A549 (cell line): ENCODE data around the gene ARPC5L. TPM values are rescaled to one million over a fixed set of nuclear protein-coding genes. Genes with fewer than 3 reads are reported as not detected.
"Not testable (repeated sequence)": the region's sequence is repeated elsewhere in the genome, so short reads cannot be mapped to it uniquely, and the experiment has no call there.

Experiments used
- ATAC-seq, 2 experiments: fragments of 200-7000 bp in 1 of 2; fragments of >200 bp in 1 of 2; cut with Nextera tagmentation in 1 of 2; cut with Tn5 transposase in 1 of 2; 3 replicates each; pipeline versions ENCODE4 v1.8.0 to v1.9.1; 2018 to 2020; ENCODE audit warnings: mild to moderate bottlenecking in 1 of 2, moderate library complexity in 1 of 2
- CTCF ChIA-PET: fragments of 300-600 bp; sonication (Branson Sonifier 250); formaldehyde crosslinking; extraction: SDS; loops from one replicate; lab custom pipeline; 2021; ENCODE audit warnings: antibody characterized with exemption, inconsistent platforms; lab: Yijun Ruan, JAX
- POLR2A ChIA-PET: fragments of 350-600 bp; formaldehyde crosslinking; extraction: SDS; loops from one replicate; lab custom pipeline; 2021; ENCODE audit warnings: antibody characterized with exemption, inconsistent platforms; lab: Yijun Ruan, JAX
- DNase-seq, 2 experiments: peaks; one replicate each; pipeline versions ENCODE4 v3.0.0 to v3.0.0-alpha.2; 2011 to 2016; ENCODE audit warnings: low read depth in 1 of 2, low spot score in 1 of 2
- FAIRE-seq: peaks from 2 replicates; lab custom pipeline; 2011; peaks lifted over from hg19 to GRCh38; lab: Jason Lieb, UNC
- H3K27ac ChIP-seq, 2 experiments: fragments of >200 bp; sonication (Bioruptor Twin); formaldehyde crosslinking; 3 replicates each; pipeline ENCODE4 v1.5.1; 2016 to 2017
- H3K4me1 ChIP-seq: fragments of >200 bp; sonication (Bioruptor Twin); formaldehyde crosslinking; 3 replicates; pipeline ENCODE4 v1.6.1; 2016
- H3K4me2 ChIP-seq: fragments of >200 bp; sonication (Bioruptor Twin); formaldehyde crosslinking; 3 replicates; pipeline ENCODE4 v1.6.1; 2016
- H3K4me3 ChIP-seq: fragments of >200 bp; sonication (Bioruptor Twin); formaldehyde crosslinking; 3 replicates; pipeline ENCODE4 v1.5.1; 2016
- H3K9me3 ChIP-seq: fragments of >200 bp; sonication (Bioruptor Twin); formaldehyde crosslinking; 3 replicates; pipeline ENCODE4 v1.6.1; 2016
- CHD4 ChIP-seq: fragments of 200-600 bp; sonication (generic); IDR thresholded peaks from 2 replicates; pipeline ENCODE4 v1.6.1; 2016; ENCODE audit warnings: antibody characterized with exemption, mild to moderate bottlenecking, borderline replicate concordance
- E2F6 ChIP-seq: IDR thresholded peaks from 2 replicates; pipeline ENCODE4 v1.6.1; 2012; ENCODE audit warnings: low read depth, borderline replicate concordance
- FOSL2 ChIP-seq, 2 experiments: fragments of 450-650 bp in 1 of 2; fragments of >200 bp in 1 of 2; sonication (Bioruptor Twin) in 1 of 2; formaldehyde crosslinking; IDR thresholded peaks; 2 replicates each; pipeline versions ENCODE4 v1.5.0 to v1.6.1; 2016 to 2020; ENCODE audit warnings: mild to moderate bottlenecking in 1 of 2, moderate library complexity in 1 of 2
- FOXS1 ChIP-seq: fragments of 250-450 bp; sonication (Bioruptor Pico); IDR thresholded peaks from 2 replicates; pipeline ENCODE4 v1.5.0; 2020; ENCODE audit warnings: mild to moderate bottlenecking, moderate library complexity
- MYC ChIP-seq: IDR thresholded peaks from 2 replicates; pipeline ENCODE4 v1.6.1; 2012; ENCODE audit warnings: mild to moderate bottlenecking, inconsistent platforms, low read length, improper control_type of control experiment, borderline replicate concordance
- PBX3 ChIP-seq: IDR thresholded peaks from 2 replicates; pipeline ENCODE4 v1.6.1; 2012
- PHF8 ChIP-seq: fragments of 200-600 bp; sonication (generic); IDR thresholded peaks from 2 replicates; pipeline ENCODE4 v1.6.1; 2016; ENCODE audit warnings: low read depth, mild to moderate bottlenecking, antibody characterized with exemption, moderate library complexity, borderline replicate concordance
- POLR2AphosphoS2 ChIP-seq: conservative IDR thresholded peaks from 2 replicates; pipeline ENCODE4 v1.6.1; 2012; ENCODE audit warnings: low read length, improper control_type of control experiment, inconsistent platforms
- RFX5 ChIP-seq: fragments of 450-650 bp; IDR thresholded peaks from 2 replicates; pipeline ENCODE4 v1.7.1; 2014; ENCODE audit warnings: antibody characterized with exemption, mild to moderate bottlenecking, moderate library complexity
- WGBS: methylation state at CpG from one replicate; pipeline ENCODE4 v1.1.6; 2017; ENCODE audit errors: missing lambda C conversion rate; 5-methylcytosine and 5-hydroxymethylcytosine counted together
- polyA plus RNA-seq, 4 experiments: library from polyadenylated mRNA; depleted of rRNA in 3 of 4; stranded (reverse); fragments of >200 nt; fragmentation: RNase III in 1 of 4; extraction: RNeasy Plus Mini Kit Qiagen cat#74134 plus additional on column Dnase treatment in 1 of 4; gene quantifications; 2 replicates in 3 of 4; 3 replicates in 1 of 4; pipeline ENCODE4 v1.2.3, GENCODE V29; 2011 to 2017

The ARPC5L gene
- polyA plus RNA-seq, 2 of the 4 experiments (the other 2 are of a cell fraction), result 59.4 to 62.8 TPM

- no peak for FAIRE-seq
- peaks cover 16% of the 10 kb centered on the region for H3K4me1 ChIP-seq
- CTCF ChIA-PET, result interaction anchor here (0.5 to 43.0 kb wide), 7 partner anchors 11 to 1386 kb away, joined by 3 to 2512 read pairs (median 4); partner anchors contain the start of genes NR6A1, OLFML2A and WDR38
- TF ChIP-seq RFX5 (no peak), PHF8 (no peak), PBX3 (no peak), FOSL2 (IDR thresholded peaks at IDR 0.05) (no peak), FOSL2 (CRISPR knock-in tag; IDR thresholded peaks at IDR 0.05) (peak; percentile 56)
- TF ChIP-seq, all 56 proteins: peak for 1
- no peaks in the 10 kb centered on the region for H3K9me3 ChIP-seq
- DNase-seq (peak in 1 of 2 experiments; percentile 42), ATAC-seq (peak; percentile 54 to 71; a peak in 5 of 6 replicates)
- peak overlapping the region in 1 of 2 experiments; percentile 68; a peak in 3 of 6 replicates for H3K27ac ChIP-seq
- 42% methylated on average over 5 of the region's 7 CpGs for WGBS
- H3K4me2 ChIP-seq, result peak overlapping the region; percentile 57
- POLR2A ChIA-PET, result interaction anchor here (0.7 kb wide), 1 partner anchor 22 kb away, joined by 3 read pairs; no protein-coding TSS in a partner anchor
- H3K4me3 ChIP-seq, result no peak overlapping the region
These were observed 27.3 kb upstream of the ARPC5L start for GRCh38 chr9:124834591-124834990.

DNA sequence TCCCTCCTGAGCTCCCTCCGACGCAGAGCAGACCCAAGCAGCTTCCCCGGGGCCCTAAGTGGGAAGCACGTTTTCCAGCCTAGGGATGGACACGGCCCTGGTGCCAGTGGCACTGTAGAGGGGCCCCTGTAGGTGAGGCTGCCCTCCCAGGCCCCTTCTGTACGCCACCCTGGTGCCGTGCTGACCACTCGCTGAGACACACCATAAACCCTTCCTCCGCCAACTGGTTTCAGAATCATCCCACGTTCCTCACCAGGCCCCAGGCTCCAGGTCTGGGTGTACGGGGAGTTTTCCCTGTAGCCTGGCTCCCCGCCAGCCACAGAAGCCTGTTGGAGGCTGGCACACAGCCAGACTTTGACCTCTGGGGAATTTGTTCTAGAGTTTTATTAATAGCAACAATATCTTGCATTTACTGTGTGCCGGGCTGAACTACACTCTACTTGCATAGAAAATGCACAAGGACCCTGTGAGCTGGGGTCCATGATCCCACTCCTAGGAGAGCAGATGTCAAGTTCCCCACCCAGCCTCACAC, 26.8 kb upstream of the ARPC5L start:
- peaks cover 19% of the 10 kb centered on the region for H3K4me1 ChIP-seq
- H3K27ac ChIP-seq, result peak overlapping the region; percentile 28 to 68; a peak in 4 of 6 replicates
- FAIRE-seq, result no peak
- ATAC-seq, result peak; percentile 54 to 69; a peak in 4 of 6 replicates
- ChIA-PET CTCF (interaction anchor here (1.0 to 43.0 kb wide), 5 partner anchors 12 to 284 kb away, joined by 3 to 2512 read pairs (median 12); partner anchors contain the start of genes NR6A1, OLFML2A and WDR38), POLR2A (interaction anchor here (0.7 kb wide), 1 partner anchor 21 kb away, joined by 3 read pairs; no protein-coding TSS in a partner anchor)
- H3K4me2 ChIP-seq, result peak overlapping the region; percentile 57
- DNase-seq, result peak in 1 of 2 experiments; percentile 46
- H3K9me3 ChIP-seq, result no peaks in the 10 kb centered on the region
- no peak overlapping the region for H3K4me3 ChIP-seq
- 44% methylated on average over 13 of the region's 13 CpGs for WGBS
- TF ChIP-seq CHD4 (no peak), FOSL2 (IDR thresholded peaks at IDR 0.05) (no peak), FOSL2 (CRISPR knock-in tag; IDR thresholded peaks at IDR 0.05) (no peak), E2F6 (no peak), FOXS1 (CRISPR knock-in tag) (no peak), MYC (no peak), POLR2AphosphoS2 (no peak), PBX3 (no peak)

- H3K9me3 ChIP-seq, H3K27ac ChIP-seq, FAIRE-seq, ATAC-seq, H3K4me2 ChIP-seq, H3K4me3 ChIP-seq, POLR2A ChIA-PET, DNase-seq: not testable (repeated sequence)
- CTCF ChIA-PET, result interaction anchor here (6.4 to 43.0 kb wide), 4 partner anchors 15 to 51 kb away, joined by 45 to 2512 read pairs (median 252); partner anchors contain the start of genes NR6A1, OLFML2A and WDR38
- peaks cover 20% of the 10 kb centered on the region for H3K4me1 ChIP-seq
- WGBS, result 80% methylated on average over 4 of the region's 5 CpGs
These were observed 23.8 kb upstream of the ARPC5L start for GRCh38 chr9:124838132-124838531.

DNA sequence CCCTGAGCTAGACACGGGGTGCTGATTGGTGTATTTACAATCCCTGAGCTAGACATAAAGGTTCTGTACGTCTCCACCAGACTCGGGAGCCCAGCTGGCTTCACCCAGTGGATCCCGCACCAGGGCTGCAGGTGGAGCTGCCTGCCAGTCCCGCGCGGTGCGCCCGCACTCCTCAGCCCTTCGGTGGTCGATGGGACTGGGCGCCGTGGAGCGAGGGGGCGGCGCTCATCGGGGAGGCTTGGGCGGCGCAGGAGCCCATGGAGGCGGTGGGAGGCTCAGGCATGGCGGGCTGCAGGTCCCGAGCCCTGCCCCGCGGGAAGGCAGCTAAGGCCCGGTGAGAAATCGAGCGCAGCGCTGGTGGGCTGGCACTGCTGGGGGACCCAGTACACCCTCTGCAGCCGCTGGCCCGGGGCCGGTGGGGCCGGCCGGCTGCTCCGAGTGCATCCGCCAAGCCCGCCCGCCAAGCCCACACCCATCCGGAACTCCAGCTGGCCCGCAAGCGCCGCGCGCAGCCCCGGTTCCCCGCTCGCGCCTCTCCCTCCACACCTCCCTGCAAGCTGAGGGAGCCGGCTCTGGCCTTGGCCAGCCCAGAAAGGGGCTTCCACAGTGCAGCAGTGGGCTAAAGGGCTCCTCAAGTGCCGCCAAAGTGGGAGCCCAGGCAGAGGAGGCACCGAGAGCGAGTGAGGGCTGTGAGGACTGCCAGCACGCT, 23.2 kb upstream of the ARPC5L start:
- H3K27ac ChIP-seq, H3K4me3 ChIP-seq, ATAC-seq, H3K4me2 ChIP-seq, H3K9me3 ChIP-seq, FAIRE-seq, DNase-seq, POLR2A ChIA-PET: not testable (repeated sequence)
- 96% methylated on average over 17 of the region's 52 CpGs for WGBS
- H3K4me1 ChIP-seq, result peaks cover 20% of the 10 kb centered on the region
- CTCF ChIA-PET, result interaction anchor here (1.0 to 43.0 kb wide), 6 partner anchors 14 to 180 kb away, joined by 3 to 2512 read pairs (median 49); partner anchors contain the start of genes NR6A1, OLFML2A and WDR38
